Rectal smooth muscle tissue (tissue), 1 donor: Measurements from ENCODE around the gene DNAAF9.

ENCODE experiments used
- H3K27ac ChIP-seq: one replicate; pipeline ENCODE4 v1.7.0; 2013; ENCODE audit warnings: low read depth, low read length, inconsistent platforms
- H3K27me3 ChIP-seq: one replicate; pipeline ENCODE4 v1.7.0; 2013; ENCODE audit warnings: low read length; ENCODE audit not compliant: control insufficient read depth, insufficient read depth
- H3K36me3 ChIP-seq: one replicate; pipeline ENCODE4 v1.7.0; 2013; ENCODE audit warnings: low read length; ENCODE audit not compliant: control insufficient read depth, insufficient read depth
- H3K4me1 ChIP-seq: one replicate; pipeline ENCODE4 v1.7.0; 2013; ENCODE audit warnings: low read length; ENCODE audit not compliant: control insufficient read depth, insufficient read depth
- H3K4me3 ChIP-seq: one replicate; pipeline ENCODE4 v1.7.0; 2013; ENCODE audit warnings: low read length
- H3K9ac ChIP-seq: one replicate; pipeline ENCODE4 v1.7.0; 2013; ENCODE audit warnings: low read length

DNAAF9 gene

DNA sequence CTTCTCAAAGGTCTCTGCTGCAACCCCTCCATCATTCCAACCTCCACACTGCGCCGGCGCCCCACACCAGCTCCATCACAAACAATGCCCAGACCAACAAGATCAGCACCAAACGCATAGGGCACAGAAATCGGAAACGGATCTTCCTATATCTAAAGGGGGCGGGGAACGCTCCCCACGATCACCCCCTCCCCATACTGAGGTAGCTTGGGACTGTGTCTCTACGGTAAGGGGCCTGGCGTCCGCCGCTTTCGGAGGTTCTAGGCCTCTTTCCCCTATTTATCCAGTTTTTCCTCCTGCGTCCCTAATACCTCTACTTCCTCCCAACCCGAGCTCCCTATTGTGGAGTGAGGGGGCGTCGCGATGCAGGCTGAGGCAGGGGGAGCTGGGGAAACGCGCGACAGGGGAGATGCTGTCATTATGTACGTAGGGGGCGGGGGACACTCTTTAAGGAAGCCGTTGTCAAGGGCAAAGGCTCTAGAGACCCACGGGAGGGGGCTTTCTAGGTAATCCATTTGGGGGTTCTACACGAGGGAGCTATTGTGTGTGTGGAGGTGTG lies 909 bp downstream of the DNAAF9 start:
- no peaks in the 10 kb centered on the region for H3K36me3 ChIP-seq
- H3K9ac ChIP-seq: peak overlapping the region; percentile 56
- peak overlapping the region; percentile 81 for H3K4me3 ChIP-seq
- H3K27ac ChIP-seq: peak overlapping the region; percentile 86
- peaks cover 8% of the 10 kb centered on the region for H3K4me1 ChIP-seq
- H3K27me3 ChIP-seq: no peaks in the 10 kb centered on the region

DNA sequence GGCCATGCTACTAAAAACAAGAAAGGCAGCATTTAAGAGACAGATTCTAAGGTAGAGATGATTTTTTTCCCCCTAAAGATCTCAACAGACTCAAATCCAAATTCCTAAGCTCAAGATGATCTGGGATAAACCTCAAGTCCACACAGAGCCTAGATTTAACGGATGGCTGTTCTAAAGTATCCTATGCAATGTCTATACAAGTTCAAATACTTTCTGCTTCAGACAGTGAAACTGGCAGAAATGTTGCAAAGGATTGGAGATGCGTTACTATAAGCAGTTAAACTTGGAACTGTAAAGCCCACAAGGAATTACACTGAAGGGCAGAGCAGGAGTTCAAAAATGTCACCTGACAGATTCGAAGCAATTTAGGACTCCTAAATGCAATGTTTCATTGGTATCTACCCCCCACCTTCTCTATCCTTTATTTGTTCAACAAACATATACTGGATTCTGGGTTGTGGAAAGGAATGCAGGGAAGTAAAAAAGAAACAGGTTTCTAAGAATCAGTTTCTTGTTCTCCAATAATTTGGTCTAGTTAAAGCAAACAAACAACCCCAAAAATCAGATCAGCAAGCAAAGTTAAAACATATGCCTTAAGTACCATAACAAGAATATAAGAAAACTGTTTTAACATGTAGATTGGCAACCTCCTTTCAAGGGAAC lies 1.6 kb downstream of the DNAAF9 start:
- H3K4me1 ChIP-seq: peaks cover 9% of the 10 kb centered on the region
- H3K27me3 ChIP-seq: no peaks in the 10 kb centered on the region
- H3K27ac ChIP-seq: no peak overlapping the region
- H3K4me3 ChIP-seq: peak overlapping the region; percentile 81
- no peaks in the 10 kb centered on the region for H3K36me3 ChIP-seq
- H3K9ac ChIP-seq: no peak overlapping the region

DNA sequence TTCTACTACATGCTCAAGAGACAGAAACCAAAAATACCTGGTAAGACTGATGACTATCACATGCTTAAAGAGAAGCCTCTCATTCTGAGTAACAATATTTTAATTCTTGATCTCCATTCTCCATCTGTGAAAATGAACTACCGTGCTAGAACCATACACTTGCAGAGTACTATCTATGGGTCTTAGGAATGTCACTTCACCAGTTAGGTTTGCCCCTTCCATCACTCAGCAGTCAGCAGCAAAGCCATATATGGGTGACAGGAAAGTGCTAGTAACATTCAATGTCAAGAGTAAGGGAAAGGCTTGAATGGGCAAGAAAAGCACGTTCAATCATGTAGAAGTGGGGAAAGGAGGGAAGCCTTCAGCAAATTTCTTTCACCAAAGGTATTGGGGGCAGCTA lies 2.3 kb downstream of the DNAAF9 start:
- H3K27ac ChIP-seq: no peak overlapping the region
- H3K4me3 ChIP-seq: no peak overlapping the region
- H3K9ac ChIP-seq: no peak overlapping the region
- H3K27me3 ChIP-seq: no peaks in the 10 kb centered on the region
- no peaks in the 10 kb centered on the region for H3K36me3 ChIP-seq
- H3K4me1 ChIP-seq: peaks cover 13% of the 10 kb centered on the region

DNA sequence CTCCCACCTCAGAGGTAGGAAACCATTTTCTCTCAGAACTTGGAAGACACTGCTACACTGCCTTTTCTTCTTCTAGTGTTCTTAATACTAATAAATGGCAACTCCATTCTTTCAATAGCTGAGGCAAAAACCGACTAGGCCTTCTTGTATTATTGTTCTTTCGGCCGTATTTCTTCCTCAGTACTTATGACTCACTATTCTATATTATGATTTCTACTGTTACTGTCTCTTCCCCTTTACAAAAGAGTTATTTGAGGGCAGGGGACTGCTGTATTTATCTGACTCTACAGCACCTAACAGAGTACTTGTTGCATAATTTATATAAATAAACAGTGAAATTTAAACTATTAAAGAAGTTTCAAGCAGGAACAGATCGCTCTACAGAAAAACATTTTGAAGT lies 3.1 kb downstream of the DNAAF9 start:
- Histone ChIP-seq H3K4me1 (peaks cover 13% of the 10 kb centered on the region), H3K4me3 (no peak overlapping the region), H3K36me3 (no peaks in the 10 kb centered on the region), H3K27ac (no peak overlapping the region), H3K9ac (no peak overlapping the region), H3K27me3 (no peaks in the 10 kb centered on the region)

DNA sequence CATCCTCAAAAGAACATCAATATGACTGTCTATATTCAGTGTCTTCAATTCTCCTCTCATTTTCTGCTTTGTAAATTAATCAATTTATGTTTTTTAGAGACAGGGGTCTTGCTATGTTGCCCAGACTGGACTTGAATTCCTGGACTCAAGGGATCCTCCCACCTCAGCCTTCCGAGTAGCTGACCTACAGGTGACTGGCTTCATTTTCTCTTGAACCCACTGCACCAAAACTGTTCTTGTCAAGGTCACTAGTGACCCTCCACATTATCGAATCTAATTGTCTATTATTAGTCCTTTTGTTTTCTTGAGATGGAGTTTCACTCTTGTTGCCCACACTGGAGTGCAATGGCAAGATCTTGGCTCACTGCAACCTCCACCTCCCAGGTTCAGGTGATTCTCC lies 3.7 kb downstream of the DNAAF9 start:
- H3K4me1 ChIP-seq: peaks cover 14% of the 10 kb centered on the region
- no peaks in the 10 kb centered on the region for H3K36me3 ChIP-seq

DNA sequence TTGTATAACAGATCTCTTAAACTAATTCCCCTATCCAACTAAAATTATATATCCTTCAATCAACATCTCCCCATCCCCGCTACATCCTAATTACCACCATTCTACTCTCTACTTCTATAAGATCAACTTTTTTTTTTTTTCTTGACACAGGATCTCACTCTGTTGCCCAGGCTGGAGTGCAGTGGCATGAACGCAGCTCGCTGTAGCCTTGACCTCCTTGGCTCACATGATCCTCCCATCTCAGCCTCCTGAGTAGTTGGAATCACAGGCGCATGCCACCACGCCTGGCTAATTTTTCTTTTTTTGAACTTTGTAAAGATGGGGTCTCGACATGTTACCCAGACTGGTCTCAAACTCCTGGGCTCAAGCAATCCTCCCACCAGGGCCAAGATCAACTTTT lies 5.0 kb downstream of the DNAAF9 start:
- Histone ChIP-seq H3K36me3 (no peaks in the 10 kb centered on the region), H3K4me1 (peaks cover 13% of the 10 kb centered on the region)

More for the DNA sequence above, 3.7 kb downstream of the DNAAF9 start:
- no peak overlapping the region for H3K4me3 ChIP-seq
- no peak overlapping the region for H3K27ac ChIP-seq
- no peaks in the 10 kb centered on the region for H3K27me3 ChIP-seq
- no peak overlapping the region for H3K9ac ChIP-seq

DNA sequence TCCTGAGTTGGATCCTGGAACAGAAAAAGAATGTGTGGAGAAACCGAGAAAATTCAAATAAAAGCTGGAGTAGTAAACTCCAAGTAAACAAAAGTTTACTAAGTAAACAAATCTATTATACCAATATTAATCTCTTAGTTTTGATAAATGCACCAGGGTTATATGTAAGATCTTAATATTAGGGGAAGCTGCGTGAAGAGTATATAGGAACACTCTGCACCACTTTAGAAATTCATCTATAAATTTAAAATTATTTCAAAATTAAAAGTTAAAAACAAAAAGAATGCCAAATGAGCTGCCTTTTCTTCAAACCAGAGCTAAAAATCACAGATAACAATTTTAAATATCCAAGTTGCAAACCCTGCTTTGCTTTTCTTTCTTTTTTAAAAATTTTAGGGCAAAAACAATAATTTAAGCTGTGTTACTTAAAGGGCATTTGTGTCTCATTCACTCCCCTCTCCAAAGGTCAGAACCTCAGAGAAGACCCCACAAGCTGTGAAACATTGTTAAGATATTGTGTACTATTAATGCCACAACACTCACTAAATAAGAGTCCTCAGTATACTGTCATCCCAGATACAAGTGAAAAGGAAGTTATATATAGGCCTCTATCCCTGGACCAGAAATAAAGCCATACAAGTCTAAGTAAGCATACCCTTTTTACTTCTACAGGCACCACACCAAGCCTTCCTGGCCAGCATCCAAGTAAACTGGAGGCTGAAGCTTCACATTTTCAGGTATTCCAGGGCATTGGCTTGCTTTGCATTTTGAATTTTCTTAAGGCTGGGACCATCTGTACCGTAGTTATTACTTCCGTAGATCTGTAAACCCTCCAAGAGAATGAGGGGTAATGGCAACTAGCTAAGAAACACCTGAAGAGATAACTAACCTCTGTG lies 7.0 kb downstream of the DNAAF9 start:
- H3K9ac ChIP-seq: no peak overlapping the region
- H3K36me3 ChIP-seq: no peaks in the 10 kb centered on the region
- H3K27ac ChIP-seq: peak overlapping the region; percentile 14
- H3K4me3 ChIP-seq: no peak overlapping the region
- peaks cover 8% of the 10 kb centered on the region for H3K4me1 ChIP-seq
- H3K27me3 ChIP-seq: no peaks in the 10 kb centered on the region

More for the DNA sequence above, 5.0 kb downstream of the DNAAF9 start:
- Histone ChIP-seq H3K4me3 (no peak overlapping the region), H3K27ac (no peak overlapping the region), H3K9ac (no peak overlapping the region), H3K27me3 (no peaks in the 10 kb centered on the region)

DNA sequence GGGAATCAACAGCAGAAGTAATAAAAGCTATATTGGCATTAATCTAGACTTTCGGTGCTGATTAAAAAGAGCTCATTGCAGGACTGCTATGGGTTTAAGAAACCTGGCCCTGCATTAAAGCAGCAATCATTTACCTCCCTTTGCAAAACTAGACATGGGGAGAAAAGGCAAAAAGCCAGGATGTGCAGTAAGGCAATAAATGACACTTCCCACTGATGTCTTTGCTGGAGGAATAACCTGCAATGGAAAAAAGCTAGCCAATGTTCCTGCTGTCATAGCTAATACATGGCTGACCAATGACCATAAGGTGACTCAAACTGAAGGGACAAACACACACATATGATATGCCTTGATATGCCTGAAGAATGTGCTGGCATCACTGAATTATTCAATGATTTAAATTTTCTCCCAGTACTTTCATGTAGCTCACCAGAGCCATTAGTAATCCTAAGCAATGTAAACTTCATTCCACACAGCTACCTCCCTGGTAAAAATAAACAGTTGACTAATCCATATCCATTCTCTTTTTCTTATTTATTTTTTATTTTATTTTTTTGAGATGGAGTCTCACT lies 8.7 kb downstream of the DNAAF9 start:
- no peaks in the 10 kb centered on the region for H3K36me3 ChIP-seq
- no peaks in the 10 kb centered on the region for H3K27me3 ChIP-seq
- H3K4me3 ChIP-seq: no peak overlapping the region
- H3K4me1 ChIP-seq: peaks cover 8% of the 10 kb centered on the region
- H3K9ac ChIP-seq: no peak overlapping the region
- no peak overlapping the region for H3K27ac ChIP-seq

DNA sequence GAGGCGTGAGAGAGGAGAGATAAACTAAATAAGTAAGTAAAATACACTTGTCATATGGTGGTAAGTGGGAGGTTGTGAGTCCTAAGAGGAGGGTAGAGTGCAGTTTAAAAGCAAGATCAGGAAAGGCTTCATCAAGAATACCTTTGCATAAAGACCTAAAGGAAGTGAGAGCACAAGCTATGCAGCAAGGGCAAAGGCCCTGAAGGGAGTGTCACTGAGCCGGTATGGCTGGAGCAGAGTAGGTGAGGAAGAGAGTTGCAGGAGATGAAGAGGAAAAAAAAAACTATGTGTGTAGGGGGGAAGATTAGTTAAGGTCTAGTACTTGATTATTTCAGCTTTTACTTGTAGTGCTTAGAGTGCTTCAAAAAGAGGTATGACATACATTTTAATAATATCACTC lies 11.0 kb downstream of the DNAAF9 start:
- H3K9ac ChIP-seq: no peak overlapping the region
- H3K4me1 ChIP-seq: peaks cover 8% of the 10 kb centered on the region
- H3K27me3 ChIP-seq: no peaks in the 10 kb centered on the region
- H3K27ac ChIP-seq: no peak overlapping the region
- no peaks in the 10 kb centered on the region for H3K36me3 ChIP-seq
- H3K4me3 ChIP-seq: no peak overlapping the region

DNA sequence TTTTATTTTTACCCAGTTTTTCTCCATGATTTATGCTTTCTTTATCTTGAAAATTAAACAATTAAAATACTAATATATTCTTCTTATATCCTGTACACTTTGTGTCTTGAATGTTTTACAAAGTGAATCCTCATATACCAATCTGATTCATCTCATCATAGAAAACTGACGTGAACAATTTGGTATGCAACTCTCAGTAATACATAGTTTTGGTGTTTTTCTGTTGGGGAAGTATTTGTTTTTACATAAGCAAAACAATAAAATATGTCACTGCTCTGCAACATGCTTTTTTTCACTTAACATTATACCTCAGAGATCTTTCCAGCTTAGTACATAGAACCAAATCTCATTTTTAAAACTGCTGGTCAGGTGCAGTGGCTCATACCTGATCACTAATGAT lies 14.7 kb downstream of the DNAAF9 start:
- Histone ChIP-seq H3K27ac (no peak overlapping the region), H3K27me3 (no peaks in the 10 kb centered on the region), H3K4me3 (no peak overlapping the region), H3K9ac (no peak overlapping the region), H3K36me3 (no peaks in the 10 kb centered on the region), H3K4me1 (peaks cover 4% of the 10 kb centered on the region)

DNA sequence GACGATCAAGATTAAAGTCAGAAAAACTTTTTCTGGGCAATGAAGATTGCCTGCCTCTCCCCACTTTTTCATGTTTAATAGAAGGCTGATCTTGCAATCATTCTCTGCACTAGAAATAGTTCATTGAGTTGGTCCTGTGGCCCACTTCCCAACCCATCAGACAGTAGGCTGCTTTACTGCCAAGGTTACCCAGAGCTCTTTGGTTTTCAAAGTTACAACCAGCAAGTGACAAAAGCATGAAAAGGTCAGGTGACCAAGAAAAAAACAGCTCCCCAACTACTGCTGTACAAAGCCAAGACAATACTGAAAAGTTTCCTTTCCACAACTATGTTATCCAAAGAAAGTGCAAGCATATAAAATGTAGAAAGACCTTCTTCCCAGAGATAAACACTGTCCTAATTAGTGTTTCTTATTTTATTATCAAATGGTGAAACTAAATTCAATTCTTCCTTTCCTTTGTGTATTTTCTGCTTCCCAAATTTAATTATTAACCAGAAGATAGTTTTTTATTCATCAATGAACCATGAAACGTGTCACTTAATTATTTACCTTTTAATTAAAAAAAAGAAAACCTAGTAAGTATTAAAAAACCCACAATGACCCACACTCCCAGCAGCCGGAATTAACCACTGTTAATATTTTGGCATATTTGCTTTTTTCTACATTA lies 16.6 kb downstream of the DNAAF9 start:
- no peak overlapping the region for H3K9ac ChIP-seq
- no peak overlapping the region for H3K4me3 ChIP-seq
- no peaks in the 10 kb centered on the region for H3K36me3 ChIP-seq
- peaks cover 4% of the 10 kb centered on the region for H3K4me1 ChIP-seq
- no peaks in the 10 kb centered on the region for H3K27me3 ChIP-seq
- H3K27ac ChIP-seq: no peak overlapping the region

DNA sequence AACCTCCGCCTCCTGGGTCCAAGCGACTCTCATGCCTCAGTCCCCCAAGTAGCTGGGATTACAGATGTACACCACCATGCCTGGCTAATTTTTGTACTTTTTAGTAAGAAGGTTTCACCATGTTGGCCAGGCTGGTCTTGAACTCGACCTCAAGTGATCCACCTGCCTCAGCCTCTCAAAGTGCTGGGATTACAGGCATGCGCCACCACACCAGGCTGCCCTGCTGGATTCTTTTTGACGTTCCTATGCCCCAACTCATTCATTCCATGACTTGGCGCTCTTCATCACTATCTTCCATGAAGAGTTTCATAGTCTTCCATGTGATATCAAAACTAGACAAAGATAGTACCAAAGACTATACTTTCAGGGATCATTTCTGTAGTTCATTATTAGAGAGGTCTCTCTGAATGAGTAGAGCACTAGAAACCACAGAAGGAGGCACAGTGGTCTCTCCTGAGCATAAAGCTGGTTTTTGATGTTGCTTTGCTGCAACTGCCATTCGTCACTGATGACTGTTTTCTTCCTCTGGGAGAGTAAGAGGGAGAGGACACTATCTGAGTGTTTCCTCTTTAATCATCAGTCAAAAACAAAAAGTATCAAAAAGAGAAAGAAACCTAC lies 23.5 kb downstream of the DNAAF9 start:
- Histone ChIP-seq H3K36me3 (peaks cover 4% of the 10 kb centered on the region), H3K27me3 (no peaks in the 10 kb centered on the region), H3K9ac (no peak overlapping the region), H3K4me1 (no peaks in the 10 kb centered on the region), H3K27ac (no peak overlapping the region), H3K4me3 (no peak overlapping the region)
